Lung (tissue), 12 donors: ENCODE results near the gene PPP1R13B. TPM values are rescaled to one million over a fixed set of nuclear protein-coding genes. Genes with fewer than 3 reads are reported as not detected.

ENCODE experiments used
- ATAC-seq: fragments of 200-7000 bp; cut with Tn5 transposase; one replicate; pipeline ENCODE4 v1.9.1; 2020; ENCODE audit warnings: moderate number of reproducible peaks; ENCODE audit not compliant: insufficient read depth, low FRiP score
- DNase-seq, 3 donors: peaks; one replicate each; pipeline ENCODE4 v3.0.0-alpha.2; 2013 to 2017
- H3K27ac ChIP-seq, 2 donors: one replicate each; pipeline ENCODE4 v1.5.1; 2013; ENCODE audit warnings: mild to moderate bottlenecking in 2 of 2, moderate library complexity in 2 of 2, control low read depth in 1 of 2, inconsistent platforms in 1 of 2, low read depth in 1 of 2, low read length in 1 of 2
- H3K27me3 ChIP-seq, 3 donors: one replicate each; pipeline ENCODE4 v1.5.1; 2013; ENCODE audit warnings: low read length in 2 of 3; ENCODE audit not compliant: control insufficient read depth in 3 of 3, insufficient read depth in 3 of 3
- H3K36me3 ChIP-seq, 4 donors: one replicate each; pipeline ENCODE4 v1.5.1; 2013; ENCODE audit warnings: low read length in 4 of 4, mild to moderate bottlenecking in 1 of 4, moderate library complexity in 1 of 4; ENCODE audit not compliant: control insufficient read depth in 4 of 4, insufficient read depth in 4 of 4
- H3K4me1 ChIP-seq, 5 donors: one replicate each; pipeline ENCODE4 v1.5.1; 2013; ENCODE audit warnings: low read length in 5 of 5, mild to moderate bottlenecking in 2 of 5, moderate library complexity in 1 of 5; ENCODE audit not compliant: control insufficient read depth in 5 of 5, insufficient read depth in 5 of 5
- H3K4me3 ChIP-seq: one replicate; pipeline ENCODE4 v1.5.1; 2013; ENCODE audit warnings: mild to moderate bottlenecking, control low read depth, moderate library complexity
- H3K9ac ChIP-seq, 2 donors: one replicate each; pipeline ENCODE4 v1.5.1; 2013; ENCODE audit warnings: low read length in 2 of 2, control low read depth in 1 of 2; ENCODE audit not compliant: insufficient read depth in 1 of 2
- H3K9me3 ChIP-seq, 4 donors: one replicate each; pipeline ENCODE4 v1.5.1; 2013; ENCODE audit warnings: low read length in 3 of 4, mild to moderate bottlenecking in 1 of 4, moderate library complexity in 1 of 4; ENCODE audit not compliant: control insufficient read depth in 4 of 4, insufficient read depth in 3 of 4
- CTCF ChIP-seq: IDR thresholded peaks from 2 replicates; pipeline ENCODE4 v1.5.1; 2012; ENCODE audit warnings: mild to moderate bottlenecking; ENCODE audit errors: control extremely low read depth, extremely low read depth
- WGBS, 2 donors: extraction: QIAGEN DNeasy Blood & Tissue Kit; methylation state at CpG; one replicate each; pipeline ENCODE4 v1.1.7; 2013; 5-methylcytosine and 5-hydroxymethylcytosine counted together
- polyA plus RNA-seq, 2 donors: library from polyadenylated mRNA; stranded (reverse); fragments of 200-250 nt; gene quantifications; one replicate each; pipeline ENCODE4 v1.2.1, GENCODE V29; 2013
- total RNA-seq, 2 donors: library from RNA; depleted of rRNA in 1 of 2; stranded (reverse); fragments of >200 nt in 1 of 2; gene quantifications; one replicate each; pipeline ENCODE4 v1.2.1, GENCODE V29; 2014 to 2021
- donor health status: control.
- donor health status: control.
- donor health status: Bipolar disorder and iron deficiency.
- donor health status: healthy.
- donor health status: DM: yes; HTN: yes; CAD: no.

PPP1R13B gene
- total and polyA plus RNA-seq, 4 donors, result 12.0 to 66.6 (median 38.4) TPM

GRCh38 chr14:103870144-103870876, 22.9 kb upstream of the PPP1R13B start:
- no peak for ATAC-seq
- peaks cover 0 to 20% (median 5%) of the 10 kb centered on the region in 5 donors for H3K4me1 ChIP-seq

GRCh38 chr14:103869406-103870143, 22.2 kb upstream of the PPP1R13B start:
- Histone ChIP-seq H3K27ac (no peak overlapping the region), H3K9ac (no peak overlapping the region), H3K27me3 (no peaks in the 10 kb centered on the region), H3K4me3 (no peak overlapping the region), H3K36me3 (no peaks in the 10 kb centered on the region), H3K4me1 (peaks cover 0 to 17% (median 5%) of the 10 kb centered on the region in 5 donors), H3K9me3 (no peaks in the 10 kb centered on the region)
- 86 to 91% methylated on average over 14 of the region's 14 CpGs for WGBS, 2 donors
- TF ChIP-seq CTCF, result no peak
- DNase-seq, result no peak
- no peak for ATAC-seq

More at GRCh38 chr14:103870144-103870876, 22.9 kb upstream of the PPP1R13B start:
- H3K27ac ChIP-seq, result peak overlapping the region in 1 of 2 donors; percentile 37
- H3K4me3 ChIP-seq, result no peak overlapping the region
- TF ChIP-seq CTCF, result no peak
- H3K36me3 ChIP-seq, result no peaks in the 10 kb centered on the region
- no peak overlapping the region for H3K9ac ChIP-seq
- WGBS, 2 donors, result 95 to 97% methylated on average over 9 of the region's 9 CpGs
- no peaks in the 10 kb centered on the region for H3K9me3 ChIP-seq
- no peak for DNase-seq
- H3K27me3 ChIP-seq, result no peaks in the 10 kb centered on the region

GRCh38 chr14:103868242-103868897, 21.0 kb upstream of the PPP1R13B start:
- no peaks in the 10 kb centered on the region for H3K9me3 ChIP-seq
- H3K27me3 ChIP-seq, result no peaks in the 10 kb centered on the region
- DNase-seq (no peak), ATAC-seq (no peak)
- H3K4me3 ChIP-seq, result no peak overlapping the region
- H3K27ac ChIP-seq, result peak overlapping the region; percentile 55 to 75
- H3K9ac ChIP-seq, result no peak overlapping the region
- no peak for TF ChIP-seq CTCF
- peaks cover 0 to 16% (median 5%) of the 10 kb centered on the region in 5 donors for H3K4me1 ChIP-seq
- 90 to 94% methylated on average over 10 of the region's 10 CpGs for WGBS, 2 donors
- H3K36me3 ChIP-seq, result no peaks in the 10 kb centered on the region
